Measurements from ENCODE around the gene HOXD8.

The HOXD8 gene

GRCh38 chr2:176152350-176153181 is 23.1 kb downstream of the HOXD8 start:
- peaks cover 14 to 16% of the 10 kb centered on the region in 2 experiments for H3K36me3 ChIP-seq (ENCODE audit: control insufficient read depth in 1 of 2, insufficient read depth in 2 of 2, low read depth in 1 of 2, low read length in 2 of 2)
- no peak overlapping the region for H3K14ac ChIP-seq (ENCODE audit: low read length in 2 of 2)
- peaks cover 17% of the 10 kb centered on the region for H3K4me1 ChIP-seq (ENCODE audit: control insufficient read depth, insufficient read depth, low read depth, low read length)
- peak overlapping the region; percentile 83 for H3K4me2 ChIP-seq (ENCODE audit: low read length, poor library complexity, severe bottlenecking)
- H2BK12ac ChIP-seq (ENCODE audit: low read length in 2 of 2): no peak overlapping the region
- H3K23ac ChIP-seq (ENCODE audit: low read length in 2 of 2): no peak overlapping the region
- H2AK5ac ChIP-seq (ENCODE audit: low read length, severe bottlenecking): no peak overlapping the region
- H3K9ac ChIP-seq (ENCODE audit: low read length): no peak overlapping the region
- no peak overlapping the region for H3K4ac ChIP-seq (ENCODE audit: low read depth in 1 of 2, low read length in 2 of 2)
- H2AFZ ChIP-seq (ENCODE audit: low read depth, low read length): no peak overlapping the region
- WGBS: 35% methylated on average over 46 of the region's 48 CpGs
- no peak overlapping the region for H2BK5ac ChIP-seq (ENCODE audit: low read depth, low read length, poor library complexity, severe bottlenecking)
- no peak overlapping the region for H2BK120ac ChIP-seq (ENCODE audit: low read depth, low read length)
- H3K4me3 ChIP-seq (ENCODE audit: insufficient read depth in 1 of 2, low read depth in 1 of 2, low read length in 2 of 2): peak overlapping the region in 1 of 2 experiments; percentile 59
- peaks cover 12% of the 10 kb centered on the region for H3K79me1 ChIP-seq (replicated peaks; ENCODE audit: low read length, poor library complexity, severe bottlenecking)
- H2BK15ac ChIP-seq (ENCODE audit: low read depth, poor library complexity, severe bottlenecking): no peak overlapping the region
- no peak overlapping the region for H3K27ac ChIP-seq (ENCODE audit: low read length, poor library complexity, severe bottlenecking)
- no peaks in the 10 kb centered on the region for H3K9me3 ChIP-seq (ENCODE audit: control insufficient read depth, low read length)
- H3K27me3 ChIP-seq (ENCODE audit: control insufficient read depth in 1 of 2, insufficient read depth in 1 of 2, low read length in 2 of 2): peaks cover 0 to 75% of the 10 kb centered on the region in 2 experiments
- no peak overlapping the region for H3K18ac ChIP-seq (ENCODE audit: low read depth in 1 of 2, low read length in 2 of 2)
- H4K8ac ChIP-seq (ENCODE audit: low read length): no peak overlapping the region
- H4K91ac ChIP-seq (ENCODE audit: low read length): no peak overlapping the region
- no peak for DNase-seq

- Histone ChIP-seq H2AK5ac (ENCODE audit: low read length, severe bottlenecking) (no peak overlapping the region), H3K4ac (ENCODE audit: low read depth in 1 of 2, low read length in 2 of 2) (no peak overlapping the region), H3K4me2 (ENCODE audit: low read length, poor library complexity, severe bottlenecking) (no peak overlapping the region), H3K9ac (ENCODE audit: low read length) (no peak overlapping the region), H3K4me3 (ENCODE audit: insufficient read depth in 1 of 2, low read depth in 1 of 2, low read length in 2 of 2) (no peak overlapping the region), H3K14ac (ENCODE audit: low read length in 2 of 2) (no peak overlapping the region), H3K36me3 (ENCODE audit: control insufficient read depth in 1 of 2, insufficient read depth in 2 of 2, low read depth in 1 of 2, low read length in 2 of 2) (peaks cover 7 to 16% of the 10 kb centered on the region in 2 experiments), H3K18ac (ENCODE audit: low read depth in 1 of 2, low read length in 2 of 2) (no peak overlapping the region), H3K4me1 (ENCODE audit: control insufficient read depth, insufficient read depth, low read depth, low read length) (peaks cover 23% of the 10 kb centered on the region), H3K27ac (ENCODE audit: low read length, poor library complexity, severe bottlenecking) (no peak overlapping the region), H4K91ac (ENCODE audit: low read length) (no peak overlapping the region), H2BK120ac (ENCODE audit: low read depth, low read length) (no peak overlapping the region), H2AFZ (ENCODE audit: low read depth, low read length) (no peak overlapping the region), H3K23ac (ENCODE audit: low read length in 2 of 2) (no peak overlapping the region), H4K8ac (ENCODE audit: low read length) (no peak overlapping the region), H3K79me1 (replicated peaks; ENCODE audit: low read length, poor library complexity, severe bottlenecking) (peaks cover 8% of the 10 kb centered on the region), H3K9me3 (ENCODE audit: control insufficient read depth, low read length) (no peaks in the 10 kb centered on the region), H2BK15ac (ENCODE audit: low read depth, poor library complexity, severe bottlenecking) (no peak overlapping the region), H3K27me3 (ENCODE audit: control insufficient read depth in 1 of 2, insufficient read depth in 1 of 2, low read length in 2 of 2) (peaks cover 0 to 78% of the 10 kb centered on the region in 2 experiments), H2BK12ac (ENCODE audit: low read length in 2 of 2) (no peak overlapping the region), H2BK5ac (ENCODE audit: low read depth, low read length, poor library complexity, severe bottlenecking) (no peak overlapping the region)
- no peak for DNase-seq
- WGBS: 46% methylated on average over 10 of the region's 11 CpGs
These were observed 25.2 kb downstream of the HOXD8 start for GRCh38 chr2:176154576-176155252.

DNA sequence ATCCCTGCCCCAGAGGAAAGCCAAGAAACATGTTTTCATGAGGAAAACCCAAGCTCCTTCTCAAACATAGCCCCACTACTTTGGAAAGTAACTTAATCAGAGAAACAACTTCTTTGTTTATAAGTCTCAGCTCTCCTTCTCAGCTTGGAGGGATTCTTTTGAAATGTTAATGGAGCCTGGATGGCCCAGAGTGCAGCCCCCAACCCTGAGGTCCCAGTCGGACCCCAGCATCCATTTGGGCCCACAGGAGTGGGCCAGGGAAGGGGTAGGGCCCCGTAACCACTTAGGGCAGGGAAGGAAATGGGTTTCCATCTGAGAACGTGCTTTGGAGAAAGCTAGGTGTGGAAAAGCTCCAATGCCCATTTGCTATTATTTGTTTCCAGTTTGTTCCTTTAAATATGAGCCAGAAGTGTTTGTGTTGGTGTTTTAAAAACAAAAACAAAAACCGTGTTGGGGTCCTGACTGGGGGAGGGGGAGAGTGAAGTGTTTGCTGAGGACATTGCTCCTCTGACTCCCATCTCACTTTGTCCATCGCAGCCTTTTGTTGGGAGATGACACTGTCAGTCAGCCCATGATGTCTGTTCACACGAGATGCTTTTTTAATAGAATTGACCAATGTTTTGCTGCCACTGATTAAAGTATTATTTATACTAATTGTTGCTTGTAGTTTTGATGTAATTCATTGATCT is 26.0 kb downstream of the HOXD8 start:
- H2AFZ ChIP-seq (ENCODE audit: low read depth, low read length): no peak overlapping the region
- H3K27me3 ChIP-seq (ENCODE audit: control insufficient read depth in 1 of 2, insufficient read depth in 1 of 2, low read length in 2 of 2): peaks cover 0 to 78% of the 10 kb centered on the region in 2 experiments
- H2BK120ac ChIP-seq (ENCODE audit: low read depth, low read length): no peak overlapping the region
- no peak overlapping the region for H3K4me3 ChIP-seq (ENCODE audit: insufficient read depth in 1 of 2, low read depth in 1 of 2, low read length in 2 of 2)
- no peak overlapping the region for H3K9ac ChIP-seq (ENCODE audit: low read length)
- H3K27ac ChIP-seq (ENCODE audit: low read length, poor library complexity, severe bottlenecking): no peak overlapping the region
- H3K23ac ChIP-seq (ENCODE audit: low read length in 2 of 2): no peak overlapping the region
- H3K14ac ChIP-seq (ENCODE audit: low read length in 2 of 2): no peak overlapping the region
- H2AK5ac ChIP-seq (ENCODE audit: low read length, severe bottlenecking): no peak overlapping the region
- H2BK15ac ChIP-seq (ENCODE audit: low read depth, poor library complexity, severe bottlenecking): no peak overlapping the region
- peaks cover 7 to 13% of the 10 kb centered on the region in 2 experiments for H3K36me3 ChIP-seq (ENCODE audit: control insufficient read depth in 1 of 2, insufficient read depth in 2 of 2, low read depth in 1 of 2, low read length in 2 of 2)
- no peak overlapping the region for H4K91ac ChIP-seq (ENCODE audit: low read length)
- H4K8ac ChIP-seq (ENCODE audit: low read length): no peak overlapping the region
- no peak overlapping the region for H3K18ac ChIP-seq (ENCODE audit: low read depth in 1 of 2, low read length in 2 of 2)
- H3K79me1 ChIP-seq (replicated peaks; ENCODE audit: low read length, poor library complexity, severe bottlenecking): peaks cover 7% of the 10 kb centered on the region
- no peak for DNase-seq
- WGBS: 13% methylated on average over 6 of the region's 6 CpGs
- H3K9me3 ChIP-seq (ENCODE audit: control insufficient read depth, low read length): no peaks in the 10 kb centered on the region
- no peak overlapping the region for H3K4me2 ChIP-seq (ENCODE audit: low read length, poor library complexity, severe bottlenecking)
- H3K4ac ChIP-seq (ENCODE audit: low read depth in 1 of 2, low read length in 2 of 2): no peak overlapping the region
- H3K4me1 ChIP-seq (ENCODE audit: control insufficient read depth, insufficient read depth, low read depth, low read length): peaks cover 27% of the 10 kb centered on the region
- no peak overlapping the region for H2BK5ac ChIP-seq (ENCODE audit: low read depth, low read length, poor library complexity, severe bottlenecking)
- no peak overlapping the region for H2BK12ac ChIP-seq (ENCODE audit: low read length in 2 of 2)

Data from mesenchymal stem cell (in vitro differentiated cells and primary cell).